Stimulated activated CD4-positive, alpha-beta T cell treated with anti-CD3 and anti-CD28 coated beads, Interleukin-4, amount 100 ng/mL, for 48 hours (primary cell): ENCODE measurements around the gene CATSPERZ.
A peak's percentile ranks its signal among the peaks of the same experiment; 100 is the strongest.

ENCODE experiments used
- DNase-seq, 2 donors: peaks; one replicate each; pipeline ENCODE4 v3.0.0-alpha.2; 2020; ENCODE audit warnings: low read depth in 2 of 2

CATSPERZ gene

DNA sequence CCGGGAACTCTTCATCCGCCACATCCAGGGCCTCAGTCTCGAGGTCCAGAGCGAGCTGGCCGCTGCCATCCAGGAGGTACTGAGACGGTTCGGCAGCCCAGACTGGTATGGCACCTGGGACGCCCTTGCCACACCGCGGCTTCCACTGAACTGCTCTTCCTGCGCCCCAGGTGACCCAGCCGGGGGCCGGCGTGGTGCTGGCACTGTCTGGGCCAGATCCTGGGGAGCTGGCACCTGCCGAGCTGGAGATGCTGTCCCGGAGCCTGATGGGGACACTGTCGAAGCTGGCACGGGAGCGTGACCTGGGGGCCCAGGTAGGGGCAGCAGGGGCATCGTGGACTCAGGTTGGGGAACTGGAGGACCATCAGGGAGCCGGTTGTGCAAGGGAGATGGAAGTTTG is 41.3 kb downstream of the CATSPERZ start:
- no peak for DNase-seq

DNA sequence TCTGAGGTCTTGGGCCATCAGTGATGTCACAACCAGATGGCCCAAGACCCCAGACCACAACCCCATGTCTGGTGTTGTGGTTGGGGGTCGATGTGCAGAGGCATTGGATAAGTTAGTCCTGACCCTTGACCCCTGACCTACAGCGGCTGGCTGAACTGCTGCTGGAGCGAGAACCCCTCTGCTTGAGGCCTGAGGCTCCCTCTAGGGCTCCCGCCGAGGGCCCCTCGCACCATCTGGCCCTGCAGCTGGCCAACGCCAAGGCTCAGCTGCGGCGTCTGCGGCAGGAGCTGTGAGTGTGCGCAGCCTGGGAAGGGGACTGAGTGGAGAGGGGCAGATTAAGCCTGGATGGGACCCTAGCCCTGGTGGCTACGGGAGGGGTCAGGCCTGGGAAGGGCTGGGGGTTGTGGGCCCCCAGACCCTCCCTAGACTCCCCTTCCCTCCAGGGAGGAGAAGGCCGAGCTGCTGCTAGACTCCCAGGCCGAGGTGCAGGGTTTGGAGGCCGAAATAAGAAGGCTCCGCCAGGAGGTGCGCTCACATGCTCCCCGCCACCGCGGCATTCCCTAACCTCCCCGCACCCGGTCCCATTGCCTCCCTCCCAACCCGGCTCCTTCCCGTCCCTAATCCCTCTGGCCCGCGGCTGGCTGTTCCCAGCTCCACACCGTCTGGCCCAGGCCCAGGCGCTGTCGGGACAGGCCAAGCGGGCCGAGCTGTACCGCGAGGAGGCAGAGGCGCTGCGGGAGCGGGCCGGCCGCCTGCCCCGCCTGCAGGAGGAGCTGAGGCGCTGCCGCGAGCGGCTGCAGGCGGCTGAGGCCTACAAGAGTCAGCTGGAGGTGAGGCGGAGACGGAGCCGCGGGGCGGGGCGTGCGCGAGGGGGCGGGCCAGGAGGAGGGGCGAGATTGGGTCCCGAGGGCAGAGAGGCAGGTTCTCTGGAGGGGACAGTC is 42.0 kb downstream of the CATSPERZ start:
- peak; percentile 87 to 96 for DNase-seq

DNA sequence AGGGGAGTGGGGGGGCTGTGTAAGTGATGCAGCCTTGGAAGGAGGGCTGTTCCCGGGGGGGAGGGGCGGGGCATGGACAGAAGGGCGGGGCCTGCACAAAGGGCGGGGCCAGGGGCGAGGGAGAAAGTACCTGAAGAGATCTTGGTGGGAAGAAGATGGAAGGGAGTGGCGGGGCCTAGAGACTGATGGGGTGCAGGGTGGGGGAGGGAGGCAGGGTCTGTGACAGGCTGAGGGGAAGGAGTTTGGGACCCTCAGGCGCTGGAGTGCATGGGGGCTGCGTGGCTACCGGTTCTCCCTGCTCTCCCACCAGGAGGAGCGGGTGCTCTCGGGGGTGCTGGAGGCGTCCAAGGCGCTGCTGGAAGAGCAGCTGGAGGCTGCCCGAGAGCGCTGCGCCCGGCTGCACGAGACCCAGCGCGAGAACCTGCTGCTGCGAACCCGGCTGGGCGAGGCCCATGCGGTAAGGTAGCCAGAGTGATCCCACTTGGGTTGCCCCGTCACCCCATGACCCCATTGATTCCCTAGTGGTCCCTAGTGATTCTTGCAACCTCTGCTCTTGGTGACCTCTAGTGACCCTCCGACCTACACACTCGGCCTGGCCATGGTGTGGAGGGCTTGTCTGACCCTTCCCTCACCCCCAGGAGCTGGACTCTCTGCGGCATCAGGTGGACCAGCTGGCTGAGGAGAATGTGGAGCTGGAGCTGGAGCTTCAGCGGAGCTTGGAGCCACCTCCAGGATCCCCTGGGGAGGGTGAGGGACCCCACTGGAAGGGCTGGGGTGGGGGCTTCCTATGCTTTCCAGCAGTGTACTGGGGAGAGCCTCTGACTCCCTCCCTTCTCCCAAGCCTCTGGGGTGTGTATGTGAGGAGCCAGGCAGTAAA is 42.9 kb downstream of the CATSPERZ start:
- DNase-seq = no peak

DNA sequence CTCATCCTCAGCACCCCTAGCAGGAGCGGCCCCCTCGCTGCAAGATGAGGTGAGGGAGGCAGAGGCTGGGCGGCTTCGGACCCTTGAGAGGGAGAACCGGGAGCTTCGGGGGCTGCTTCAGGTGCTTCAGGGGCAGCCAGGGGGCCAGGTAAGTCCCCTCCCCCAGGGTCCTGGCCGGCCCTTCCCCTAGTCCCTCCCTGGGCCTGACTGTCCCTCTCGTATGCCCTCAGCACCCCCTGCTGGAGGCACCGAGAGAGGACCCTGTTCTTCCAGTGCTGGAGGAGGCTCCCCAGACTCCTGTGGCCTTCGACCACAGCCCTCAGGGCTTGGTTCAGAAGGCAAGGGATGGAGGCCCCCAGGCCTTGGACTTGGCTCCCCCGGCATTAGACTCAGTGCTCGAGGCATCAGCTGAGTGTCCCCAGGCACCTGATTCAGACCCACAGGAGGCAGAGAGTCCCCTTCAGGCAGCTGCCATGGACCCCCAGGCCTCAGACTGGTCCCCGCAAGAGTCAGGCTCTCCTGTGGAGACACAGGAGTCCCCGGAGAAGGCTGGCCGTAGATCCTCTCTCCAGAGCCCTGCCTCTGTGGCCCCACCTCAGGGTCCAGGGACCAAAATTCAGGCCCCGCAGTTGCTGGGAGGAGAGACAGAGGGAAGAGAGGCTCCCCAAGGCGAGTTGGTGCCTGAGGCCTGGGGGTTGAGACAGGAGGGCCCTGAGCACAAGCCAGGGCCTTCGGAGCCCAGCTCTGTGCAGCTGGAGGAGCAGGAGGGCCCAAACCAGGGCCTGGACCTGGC is 43.8 kb downstream of the CATSPERZ start:
- no peak for DNase-seq

DNA sequence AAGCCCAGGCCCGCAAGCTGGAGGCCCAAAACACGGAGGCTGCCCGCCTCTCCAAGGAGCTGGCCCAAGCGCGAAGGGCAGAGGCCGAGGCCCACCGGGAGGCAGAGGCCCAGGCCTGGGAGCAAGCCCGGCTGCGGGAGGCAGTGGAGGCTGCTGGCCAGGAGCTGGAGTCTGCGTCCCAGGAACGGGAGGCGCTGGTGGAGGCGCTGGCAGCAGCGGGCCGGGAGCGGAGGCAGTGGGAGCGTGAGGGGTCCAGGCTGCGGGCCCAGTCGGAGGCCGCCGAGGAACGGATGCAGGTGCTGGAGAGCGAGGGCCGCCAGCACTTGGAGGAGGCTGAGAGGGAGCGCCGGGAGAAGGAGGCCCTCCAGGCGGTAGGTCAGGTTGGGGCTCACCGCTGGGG is 44.6 kb downstream of the CATSPERZ start:
- DNase-seq = no peak

DNA sequence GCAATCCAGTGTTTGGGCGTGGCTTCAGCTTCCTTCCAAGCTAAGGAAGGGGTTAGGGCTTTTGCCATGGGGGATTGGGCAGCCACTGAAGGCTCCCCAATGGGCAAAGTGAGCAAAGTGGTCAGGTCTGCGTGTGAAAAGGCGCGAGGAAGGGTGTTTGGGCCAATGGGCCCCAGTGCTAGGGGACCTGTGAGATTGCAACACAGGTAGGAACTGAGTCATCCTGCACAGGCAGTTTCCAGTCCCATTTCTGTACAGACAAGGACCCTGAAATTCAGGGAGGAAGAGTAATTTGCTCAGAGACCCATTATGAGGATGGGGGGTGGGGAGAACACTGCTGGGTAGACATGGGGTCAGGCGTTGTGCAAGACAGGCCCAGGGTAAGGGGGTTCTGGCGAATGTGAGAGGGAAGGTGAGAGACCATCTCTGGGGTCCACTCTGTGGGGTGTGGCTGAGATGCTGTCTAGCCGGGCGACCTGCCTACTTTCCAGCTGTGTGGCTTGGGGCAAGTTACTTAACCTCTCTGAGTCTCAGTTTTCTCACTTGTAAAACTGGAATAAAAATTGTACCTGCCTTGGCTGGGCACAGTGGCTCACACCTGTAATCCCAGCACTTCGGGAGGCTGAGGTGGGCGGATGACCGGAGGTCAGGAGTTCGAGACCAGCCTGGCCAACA is 47.2 kb downstream of the CATSPERZ start:
- no peak for DNase-seq

DNA sequence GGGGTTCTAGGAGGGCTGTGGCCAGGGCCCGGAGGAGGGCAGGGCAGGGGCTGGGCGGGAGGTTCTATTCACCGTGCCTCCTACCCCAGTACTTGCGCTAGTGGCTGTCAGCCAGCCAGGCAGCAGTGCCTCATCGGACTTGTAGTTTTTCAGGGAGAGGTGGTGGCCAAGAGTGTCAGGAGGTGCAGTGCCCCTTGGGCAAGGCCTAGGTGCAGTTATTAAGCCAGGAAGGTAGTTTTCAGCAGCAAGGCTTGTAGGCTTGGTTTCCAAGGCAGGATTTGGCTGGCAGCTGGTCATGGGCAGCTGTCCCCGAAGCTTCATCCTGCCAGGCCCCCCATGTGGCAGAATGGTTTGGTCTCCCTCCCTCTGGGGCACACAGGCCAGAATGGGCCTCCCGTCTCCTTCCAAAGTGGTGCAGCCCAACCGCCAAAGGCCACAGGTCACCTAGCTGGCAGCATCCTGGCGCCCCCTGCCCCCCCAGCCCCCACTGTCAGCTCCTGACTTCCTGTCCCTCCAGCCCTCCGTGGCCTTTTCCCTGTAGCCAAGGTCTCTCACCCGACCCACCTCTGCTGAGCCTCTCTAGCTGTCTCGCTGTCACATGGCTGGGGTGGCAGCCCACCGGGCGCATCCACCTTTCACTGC is 48.3 kb downstream of the CATSPERZ start:
- DNase-seq = no peak

DNA sequence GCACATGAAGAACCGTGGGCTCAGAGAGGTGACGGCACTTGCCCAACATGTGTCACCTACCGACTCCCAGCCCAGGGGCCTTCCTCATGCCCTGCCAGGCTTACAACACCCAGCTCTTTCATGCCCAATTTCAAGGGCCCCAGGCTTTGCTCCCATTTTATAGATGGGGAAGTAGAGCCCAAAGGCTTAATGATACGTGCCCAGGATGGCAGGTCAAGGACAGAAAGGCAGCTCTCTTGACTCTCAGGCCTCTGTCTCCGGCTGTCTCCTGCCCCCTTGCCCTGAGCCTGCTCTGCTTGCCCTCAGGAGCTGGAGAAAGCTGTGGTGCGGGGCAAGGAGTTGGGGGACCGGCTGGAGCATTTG is 48.8 kb downstream of the CATSPERZ start:
- no peak for DNase-seq

DNA sequence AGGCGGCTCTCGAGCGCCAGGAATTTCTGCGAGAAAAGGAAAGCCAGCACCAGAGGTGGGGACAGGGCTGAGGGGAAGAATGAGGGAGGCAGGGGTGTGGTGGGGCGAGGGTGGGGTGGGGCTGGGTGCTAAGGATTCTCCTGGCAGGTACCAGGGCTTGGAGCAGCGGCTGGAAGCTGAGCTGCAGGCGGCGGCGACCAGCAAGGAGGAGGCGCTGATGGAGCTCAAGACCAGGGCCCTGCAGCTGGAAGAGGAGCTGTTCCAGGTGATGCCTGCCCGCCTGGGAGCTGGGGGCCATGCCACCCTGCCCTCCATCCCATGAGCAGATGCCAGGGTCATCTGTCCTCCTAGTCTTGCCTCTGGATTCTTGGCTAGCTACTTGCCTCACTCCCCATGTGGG is 49.2 kb downstream of the CATSPERZ start:
- no peak for DNase-seq

DNA sequence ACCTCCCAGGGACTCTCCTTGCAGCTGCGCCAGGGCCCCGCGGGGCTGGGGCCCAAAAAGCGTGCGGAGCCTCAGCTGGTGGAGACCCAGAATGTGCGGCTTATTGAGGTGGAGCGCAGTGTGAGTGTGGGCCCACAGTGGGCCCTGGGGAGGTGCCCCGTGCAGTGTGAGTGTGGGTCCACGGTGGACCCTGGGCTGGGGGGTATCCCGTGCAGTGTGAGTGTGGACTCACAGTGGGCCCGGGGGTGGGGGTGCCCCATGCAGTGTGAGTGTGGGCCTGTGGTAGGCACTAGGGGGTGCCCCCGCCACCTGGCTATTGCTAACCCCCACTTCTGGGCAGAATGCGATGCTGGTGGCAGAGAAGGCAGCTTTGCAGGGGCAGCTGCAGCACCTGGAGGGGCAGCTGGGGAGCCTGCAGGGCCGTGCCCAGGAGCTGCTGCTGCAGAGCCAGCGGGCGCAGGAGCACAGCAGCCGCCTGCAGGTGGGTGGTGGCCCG is 51.0 kb downstream of the CATSPERZ start:
- no peak for DNase-seq

DNA sequence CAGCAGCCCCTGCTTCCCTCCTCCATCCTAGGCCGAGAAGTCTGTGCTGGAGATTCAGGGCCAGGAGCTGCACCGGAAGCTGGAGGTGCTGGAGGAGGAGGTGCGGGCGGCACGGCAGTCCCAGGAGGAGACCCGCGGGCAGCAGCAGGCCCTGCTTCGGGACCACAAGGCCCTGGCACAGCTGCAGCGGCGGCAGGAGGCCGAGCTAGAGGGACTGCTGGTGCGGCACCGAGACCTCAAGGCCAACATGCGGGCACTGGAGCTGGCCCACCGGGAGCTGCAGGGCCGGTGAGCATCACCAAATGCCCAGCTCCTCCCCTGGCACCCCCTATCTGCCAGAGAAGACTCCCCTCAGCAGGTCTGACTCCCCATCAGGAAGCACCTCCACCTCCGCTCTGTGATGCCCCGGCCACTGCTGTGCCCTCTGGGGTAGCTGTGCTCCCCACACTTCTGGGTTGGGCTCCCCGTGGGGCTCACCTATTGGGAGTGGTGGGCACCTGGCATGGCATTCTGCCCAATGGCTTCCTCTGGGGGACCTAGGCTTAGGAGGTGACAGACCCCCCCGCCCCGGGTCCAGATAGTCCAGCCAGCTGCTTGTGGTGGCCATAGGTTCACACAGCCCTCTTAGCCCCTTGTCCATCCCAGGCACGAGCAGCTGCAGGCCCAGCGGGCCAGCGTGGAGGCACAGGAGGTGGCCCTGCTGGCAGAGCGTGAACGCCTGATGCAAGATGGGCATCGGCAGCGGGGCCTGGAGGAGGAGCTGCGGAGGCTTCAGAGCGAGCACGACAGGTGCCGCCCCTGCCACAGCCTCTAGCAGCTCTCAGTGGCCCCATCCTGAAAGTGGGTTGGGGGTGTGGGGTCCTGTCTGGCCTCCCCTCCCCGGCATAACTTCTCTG is 52.2 kb downstream of the CATSPERZ start:
- no peak for DNase-seq

DNA sequence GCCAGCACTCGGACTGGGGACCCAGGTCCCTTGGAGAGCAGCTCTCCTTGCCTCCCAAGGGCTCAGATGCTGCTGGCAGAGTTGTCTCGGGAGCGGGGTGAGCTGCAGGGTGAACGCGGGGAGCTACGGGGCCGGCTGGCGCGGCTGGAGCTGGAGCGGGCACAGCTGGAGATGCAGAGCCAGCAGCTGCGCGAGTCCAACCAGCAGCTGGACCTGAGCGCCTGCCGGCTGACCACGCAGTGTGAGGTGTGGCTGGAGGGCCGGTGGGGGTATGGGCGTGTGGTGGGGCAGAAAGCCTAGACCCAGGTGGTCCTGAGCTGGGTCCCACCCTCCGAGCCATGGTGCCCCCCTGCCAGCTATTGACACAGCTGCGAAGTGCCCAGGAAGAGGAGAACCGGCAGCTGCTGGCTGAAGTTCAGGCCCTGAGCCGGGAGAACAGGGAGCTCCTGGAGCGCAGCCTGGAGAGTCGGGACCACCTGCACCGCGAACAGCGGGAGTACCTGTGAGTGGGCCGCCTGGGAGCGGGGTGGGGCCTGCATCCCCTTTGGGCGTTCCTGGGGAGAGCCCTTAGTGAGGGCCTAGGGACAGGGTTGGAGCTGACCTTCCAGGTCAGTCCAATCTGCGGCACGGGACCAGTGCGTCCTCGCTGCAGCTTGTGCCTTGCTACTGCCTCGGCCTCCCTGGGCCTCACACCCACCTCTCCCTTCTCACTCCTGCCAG is 53.0 kb downstream of the CATSPERZ start:
- no peak for DNase-seq

DNA sequence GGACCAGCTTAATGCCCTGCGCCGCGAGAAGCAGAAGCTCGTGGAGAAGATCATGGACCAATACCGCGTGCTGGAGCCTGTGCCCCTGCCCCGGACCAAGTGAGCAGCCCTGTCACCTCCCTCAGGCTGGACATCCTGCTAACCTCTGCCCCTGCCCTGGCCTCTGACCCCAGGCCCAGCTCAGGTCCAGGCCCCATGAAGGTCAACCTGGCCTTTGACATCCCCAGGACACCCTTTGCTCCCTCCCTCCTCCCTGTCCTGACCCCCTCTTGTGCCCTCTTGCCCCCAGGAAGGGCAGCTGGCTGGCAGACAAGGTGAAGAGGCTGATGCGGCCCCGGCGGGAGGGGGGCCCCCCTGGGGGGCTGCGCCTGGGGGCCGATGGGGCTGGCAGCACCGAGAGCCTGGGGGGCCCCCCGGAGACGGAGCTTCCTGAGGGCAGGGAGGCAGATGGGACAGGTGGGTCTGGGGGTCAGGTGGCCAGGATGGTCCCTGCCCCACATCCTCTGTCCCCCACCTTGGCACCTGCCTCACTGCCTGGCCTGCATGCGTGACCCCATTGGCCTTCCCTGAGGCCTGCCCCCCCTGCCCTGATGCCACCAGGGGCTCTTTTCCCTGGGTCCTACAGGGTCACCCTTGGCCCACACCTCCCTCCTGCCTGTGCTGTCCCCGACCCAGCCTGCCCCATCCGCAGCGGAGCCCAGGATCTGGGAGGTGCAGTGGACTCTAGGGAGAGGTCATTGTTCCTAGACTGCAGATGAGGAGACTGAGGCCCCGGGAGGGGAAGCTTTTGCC is 53.8 kb downstream of the CATSPERZ start:
- no peak for DNase-seq
